GM19240 (cell line): Measurements from ENCODE around the gene JMJD7.

Source experiments
- DNase-seq: peaks from one replicate; pipeline ENCODE4 v3.0.0; 2011; ENCODE audit warnings: low spot score; ENCODE audit not compliant: insufficient read length

Gene JMJD7

DNA sequence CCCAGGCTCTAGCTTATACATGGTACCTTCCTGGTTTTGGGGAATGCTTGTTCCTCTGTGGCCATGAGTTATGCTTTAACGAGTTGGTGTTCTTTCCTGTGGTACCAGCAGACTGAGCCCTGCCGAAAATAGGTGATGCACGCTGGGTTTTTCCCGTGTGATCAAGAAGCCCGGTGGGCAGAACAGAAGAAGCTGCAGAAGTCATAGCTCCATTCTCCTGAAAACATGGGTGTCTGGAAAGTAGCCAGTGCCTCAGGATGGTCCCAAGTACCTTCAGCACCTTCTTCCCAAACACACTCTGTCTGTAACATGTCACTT, 28.4 kb upstream of the JMJD7 start:
- no peak for DNase-seq

DNA sequence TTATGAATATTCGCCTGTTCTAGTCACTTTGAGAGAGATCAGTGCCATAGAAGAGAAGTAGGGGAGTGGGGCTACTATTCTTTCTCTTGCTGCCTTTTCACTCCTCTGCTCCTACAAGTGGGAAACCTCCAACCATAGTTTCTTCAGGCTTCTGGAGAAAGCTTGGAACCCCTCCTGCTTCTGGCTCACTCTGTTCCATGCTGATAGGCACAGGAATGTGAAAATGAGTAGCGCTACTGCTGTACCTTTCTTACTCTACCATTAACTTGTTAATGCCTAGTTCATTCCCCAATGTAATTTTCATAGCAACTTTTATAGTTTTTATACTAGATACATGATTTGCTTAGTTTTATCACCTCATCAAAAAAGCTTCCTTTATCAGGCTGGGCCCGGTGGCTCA, 26.7 kb upstream of the JMJD7 start:
- no peak for DNase-seq

DNA sequence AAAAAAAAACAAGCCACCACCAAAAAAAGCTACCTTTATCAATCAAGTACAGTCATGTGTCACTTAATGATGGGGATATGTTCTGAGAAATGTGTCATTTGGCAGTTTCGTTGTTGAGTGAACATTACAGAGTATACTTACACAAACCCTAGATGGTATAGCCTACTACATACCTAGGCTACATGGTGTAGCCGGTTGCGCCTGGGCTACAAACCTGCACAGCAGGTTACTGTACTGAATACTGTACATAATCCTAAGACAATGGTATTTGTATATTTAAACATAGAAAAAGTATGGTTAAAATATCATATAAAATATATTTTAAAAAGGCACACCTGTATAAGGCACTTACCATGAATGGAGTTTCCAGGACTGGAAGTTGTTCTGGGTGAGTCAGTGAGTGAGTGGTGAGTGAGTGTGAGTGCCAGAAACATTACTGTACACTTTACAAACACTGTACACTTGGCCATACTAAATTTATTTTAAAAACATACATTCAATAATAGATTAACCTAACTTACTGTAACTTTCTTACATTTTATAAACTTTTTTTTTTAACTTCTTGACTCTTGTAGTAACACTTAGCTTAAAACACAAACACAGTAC, 25.9 kb upstream of the JMJD7 start:
- no peak for DNase-seq

DNA sequence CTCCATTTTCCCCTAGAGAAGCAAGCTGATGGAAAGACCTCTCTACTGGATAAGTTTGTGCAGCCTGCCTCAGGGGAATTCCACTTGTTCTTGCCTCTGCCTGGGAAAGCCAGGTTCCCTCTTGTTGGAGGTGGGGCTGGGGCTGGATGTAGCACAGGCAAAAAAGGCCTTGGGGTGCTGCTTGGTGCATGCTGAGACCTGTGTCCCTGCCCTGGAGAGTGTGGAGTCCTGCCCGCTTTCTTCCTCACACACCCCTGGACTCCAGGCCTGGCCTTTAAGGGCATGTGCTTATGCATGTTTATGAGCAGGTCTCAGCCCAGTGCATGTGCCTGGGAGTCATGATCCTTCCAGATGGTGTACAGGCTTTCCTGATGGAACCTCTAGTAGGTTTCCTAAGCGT, 23.5 kb upstream of the JMJD7 start:
- DNase-seq: no peak

DNA sequence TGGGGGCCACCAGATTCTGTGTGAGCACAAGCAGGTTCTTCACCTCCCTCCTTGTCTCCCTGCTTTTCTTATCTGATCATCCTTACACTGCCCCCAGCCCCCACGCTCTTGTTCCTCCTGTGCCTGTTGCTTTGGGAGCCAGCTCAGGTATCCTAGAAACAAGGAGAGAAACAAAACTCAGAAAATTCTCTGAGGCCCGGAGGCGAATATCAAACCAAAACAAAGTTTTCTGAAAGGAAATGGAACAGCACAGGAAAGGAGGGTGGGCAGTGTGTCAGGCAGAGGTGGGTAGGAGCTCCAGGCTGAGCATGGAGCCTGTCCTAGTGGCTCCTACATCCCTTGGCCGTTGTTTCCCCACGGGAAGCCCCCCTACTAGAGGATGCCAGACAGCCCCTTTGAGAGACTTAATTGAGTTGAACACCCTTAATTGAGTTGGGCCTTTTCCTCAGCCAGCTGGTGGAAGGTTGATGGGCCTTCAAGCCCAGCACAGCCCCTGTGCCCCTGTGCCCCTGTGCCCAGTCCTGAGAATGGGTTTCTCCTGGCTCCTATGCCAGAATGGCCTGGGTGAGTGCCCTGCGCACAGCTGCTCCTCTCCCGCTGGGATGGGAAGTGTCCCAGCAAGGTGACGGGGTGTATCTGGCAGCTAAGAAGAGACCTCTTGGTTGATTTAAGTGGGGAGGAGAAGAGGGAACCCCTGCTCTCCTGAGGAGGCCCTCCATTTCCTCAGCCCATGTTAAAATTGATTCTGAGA, 22.8 kb upstream of the JMJD7 start:
- DNase-seq: no peak

DNA sequence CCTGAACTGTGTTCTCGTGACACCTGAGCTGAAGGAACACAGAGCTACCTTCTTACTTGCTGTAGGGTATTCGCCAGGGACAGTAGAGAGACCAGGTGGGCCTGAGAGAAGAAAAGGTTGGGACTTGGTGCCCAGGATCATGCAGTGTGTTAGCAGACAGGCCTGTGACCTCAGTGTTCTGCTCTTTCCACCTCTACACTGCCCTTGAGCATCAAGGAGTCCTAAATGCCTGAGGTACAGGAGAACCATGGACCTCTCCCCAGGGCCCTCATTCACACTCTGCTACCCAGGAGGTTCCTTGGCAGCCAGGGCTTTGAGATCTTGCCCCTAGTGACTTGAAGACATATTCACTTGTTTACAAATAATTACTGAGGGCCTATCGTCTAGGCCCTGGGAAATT, 22.2 kb upstream of the JMJD7 start:
- DNase-seq: no peak

DNA sequence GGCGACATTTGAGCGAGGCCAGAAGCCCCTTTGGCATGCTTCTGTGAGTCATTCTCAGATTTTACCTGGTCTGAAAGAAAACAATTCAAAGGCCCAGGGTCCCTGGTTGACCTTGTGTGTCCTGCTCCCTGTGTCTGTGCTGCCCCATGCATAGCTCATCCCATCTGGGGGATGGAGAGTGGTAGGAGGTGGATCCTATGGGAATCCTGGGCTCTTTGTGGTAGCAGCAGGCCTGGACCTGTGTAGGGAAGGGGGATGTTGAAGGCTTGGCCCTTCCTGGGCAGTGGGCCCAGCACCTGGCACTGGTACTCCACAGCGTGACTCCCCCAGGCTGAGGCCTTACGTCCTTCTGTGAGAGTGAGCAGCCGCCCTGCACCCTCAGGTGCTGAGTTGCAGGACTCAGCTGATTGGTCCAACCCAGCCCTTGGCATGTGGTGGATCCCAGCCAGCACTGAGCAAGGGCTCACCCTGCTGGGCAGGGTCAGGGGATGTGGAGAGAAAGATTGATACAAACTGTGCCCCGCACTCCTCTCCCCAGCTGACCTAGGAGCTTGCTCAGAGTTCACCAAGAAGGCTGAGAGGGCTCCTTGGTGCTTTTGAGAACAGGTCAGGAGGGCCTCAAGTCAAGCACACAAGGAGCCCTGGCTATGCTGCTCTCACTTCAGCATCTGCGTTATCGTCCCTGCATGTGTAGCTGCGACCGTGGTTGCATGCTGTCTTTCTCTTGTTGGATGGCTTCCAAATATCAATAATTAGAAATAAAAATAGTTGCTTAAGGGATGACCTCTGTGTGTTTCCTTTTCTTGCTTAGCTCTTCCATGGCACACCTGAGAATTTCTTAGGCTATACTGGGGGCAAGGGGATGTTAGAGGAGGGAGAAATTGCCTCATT, 21.4 kb upstream of the JMJD7 start:
- no peak for DNase-seq

DNA sequence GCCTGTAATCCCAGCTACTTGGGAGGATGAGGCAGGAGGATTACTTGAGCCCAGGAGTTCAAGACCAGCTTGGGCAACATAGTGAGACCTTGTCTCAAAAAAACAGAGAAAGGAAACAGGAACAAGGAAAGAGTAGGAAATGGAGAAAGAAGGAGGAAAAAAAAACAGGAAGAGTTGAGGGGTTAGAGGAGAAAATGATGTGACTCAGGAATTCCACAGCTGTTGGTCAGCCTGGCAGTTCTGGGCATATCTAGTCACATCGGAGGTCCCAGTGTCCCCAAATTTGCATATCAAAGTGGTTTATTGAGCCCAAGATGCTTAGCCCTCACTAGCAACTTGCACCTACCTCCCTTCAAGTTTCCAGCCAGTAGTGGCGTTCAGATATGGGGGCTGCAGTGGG, 18.8 kb upstream of the JMJD7 start:
- DNase-seq: no peak

DNA sequence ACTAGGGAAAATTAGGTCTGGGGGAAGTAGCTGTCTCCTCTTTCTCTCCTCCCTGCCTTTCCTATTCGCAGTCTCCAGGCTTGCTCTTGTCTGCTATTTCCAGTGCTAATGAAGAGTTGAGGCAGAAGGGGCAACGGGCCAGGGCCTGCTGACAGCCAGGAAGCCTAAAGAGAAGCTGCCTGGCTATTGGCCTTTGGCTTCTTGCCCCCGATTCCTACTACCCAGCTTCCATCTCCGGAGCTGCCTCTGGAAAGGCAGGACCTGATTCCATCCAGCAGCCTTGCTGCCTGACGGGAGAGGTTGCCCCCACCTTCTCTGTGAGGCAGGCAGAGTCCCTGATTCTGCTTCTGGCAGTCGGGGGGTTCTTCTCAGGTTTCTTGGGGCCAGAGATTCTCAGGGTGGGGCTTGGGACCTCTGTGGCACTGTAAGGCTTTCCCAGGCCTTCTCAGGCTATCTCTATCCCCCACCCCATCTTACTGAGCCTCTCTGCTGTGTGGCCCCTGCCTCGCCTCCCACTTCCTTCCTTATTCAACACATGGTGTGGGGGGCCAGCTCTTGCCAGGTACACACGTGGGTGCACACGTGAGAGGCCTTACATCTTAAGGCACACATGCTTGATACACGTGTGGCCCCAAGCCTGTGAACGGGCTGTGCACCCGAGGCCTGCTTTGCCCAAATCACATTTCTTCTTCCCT, 18.2 kb upstream of the JMJD7 start:
- no peak for DNase-seq

DNA sequence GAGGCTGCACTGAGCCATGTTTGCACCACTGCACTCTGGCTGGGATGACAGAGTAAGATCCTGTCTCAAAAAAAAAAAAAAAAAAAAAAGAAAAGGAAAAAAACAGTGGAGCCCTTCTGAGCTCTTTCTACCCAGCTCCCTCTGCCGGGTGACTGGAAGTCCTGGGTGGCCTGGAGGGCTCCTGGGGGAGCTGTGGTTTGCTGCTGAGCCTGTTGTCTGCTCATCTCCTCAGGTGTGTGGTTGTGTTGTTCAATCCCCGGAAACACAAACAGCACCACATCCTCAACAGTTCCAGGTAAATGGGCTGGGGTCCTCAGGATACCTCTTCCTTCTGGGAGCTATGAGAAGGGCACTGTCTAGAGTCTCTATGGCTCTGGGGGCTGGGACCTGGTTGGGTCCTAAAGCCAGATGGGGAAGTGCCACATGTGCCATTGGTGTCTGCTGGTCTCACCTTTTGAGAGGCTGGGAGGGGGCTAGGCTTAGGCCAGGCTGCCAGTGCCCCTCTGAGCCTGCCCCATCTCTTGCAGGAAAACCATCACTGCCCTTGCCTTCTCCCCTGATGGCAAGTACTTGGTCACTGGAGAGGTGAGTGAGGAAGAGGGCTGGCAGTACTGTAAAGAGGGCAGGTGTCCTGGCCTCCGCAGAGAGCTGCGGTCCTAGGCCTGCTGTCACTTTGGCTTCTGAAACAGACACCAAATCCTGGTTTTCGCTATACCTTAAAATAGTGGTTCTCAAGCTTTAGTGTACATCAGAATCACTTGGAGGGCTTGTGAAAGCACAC, 17.1 kb upstream of the JMJD7 start:
- DNase-seq: no peak

DNA sequence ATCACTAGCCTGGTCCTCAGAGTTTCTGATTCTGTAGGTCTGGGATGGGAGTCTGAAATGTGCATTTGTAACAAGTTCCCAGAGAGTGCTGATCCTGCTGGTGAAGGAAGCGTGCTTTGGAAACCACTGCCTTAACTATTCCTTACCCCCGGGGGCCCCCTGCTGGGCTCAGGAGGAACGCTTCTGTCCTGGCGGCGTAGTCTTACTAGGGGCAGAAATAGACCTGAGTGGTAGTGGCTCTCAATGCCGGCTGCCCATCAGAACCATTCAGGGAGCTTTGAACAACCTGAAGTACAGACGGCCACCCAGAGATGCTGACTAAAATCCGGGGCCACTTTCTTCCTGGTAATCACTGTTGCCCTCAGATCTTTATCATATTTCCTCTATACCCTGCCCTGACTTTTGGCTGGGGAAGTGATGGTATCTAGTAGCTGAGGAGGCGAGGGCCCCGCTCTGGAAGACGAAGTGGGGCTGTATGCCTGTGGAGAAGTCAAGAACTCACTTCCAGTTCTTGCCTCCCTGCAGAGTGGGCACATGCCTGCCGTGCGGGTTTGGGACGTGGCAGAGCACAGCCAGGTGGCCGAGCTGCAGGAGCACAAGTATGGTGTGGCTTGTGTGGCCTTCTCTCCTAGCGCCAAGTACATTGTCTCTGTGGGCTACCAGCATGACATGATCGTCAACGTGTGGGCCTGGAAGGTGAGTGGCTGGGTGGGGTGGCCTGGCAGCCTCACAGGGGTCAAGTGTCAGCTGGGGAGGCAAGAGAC, 16.3 kb upstream of the JMJD7 start:
- peak; percentile 64 for DNase-seq

DNA sequence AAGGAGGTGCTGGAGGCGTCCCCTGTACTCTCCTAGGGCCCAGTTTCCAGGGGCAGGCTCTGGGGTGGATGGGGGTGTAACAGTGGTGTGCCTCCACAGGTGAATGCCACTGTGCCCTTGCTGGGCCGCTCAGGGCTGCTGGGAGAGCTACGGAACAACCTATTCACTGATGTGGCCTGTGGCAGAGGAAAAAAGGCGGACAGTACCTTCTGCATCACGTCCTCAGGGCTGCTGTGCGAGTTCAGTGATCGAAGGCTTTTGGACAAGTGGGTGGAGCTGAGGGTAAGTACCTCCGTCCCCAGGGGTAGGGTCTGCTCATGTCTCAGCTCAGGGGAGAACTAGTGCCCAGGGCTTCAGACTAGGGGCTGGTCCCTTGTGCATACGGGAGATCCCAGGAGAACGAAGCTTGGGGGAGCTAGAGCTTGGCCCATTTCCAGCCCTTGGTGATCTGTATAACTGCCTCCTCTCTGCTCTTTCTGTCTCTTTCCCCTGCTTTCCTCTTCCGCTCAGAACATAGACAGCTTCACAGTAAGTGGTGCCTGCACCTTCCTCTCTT, 15.0 kb upstream of the JMJD7 start:
- no peak for DNase-seq

DNA sequence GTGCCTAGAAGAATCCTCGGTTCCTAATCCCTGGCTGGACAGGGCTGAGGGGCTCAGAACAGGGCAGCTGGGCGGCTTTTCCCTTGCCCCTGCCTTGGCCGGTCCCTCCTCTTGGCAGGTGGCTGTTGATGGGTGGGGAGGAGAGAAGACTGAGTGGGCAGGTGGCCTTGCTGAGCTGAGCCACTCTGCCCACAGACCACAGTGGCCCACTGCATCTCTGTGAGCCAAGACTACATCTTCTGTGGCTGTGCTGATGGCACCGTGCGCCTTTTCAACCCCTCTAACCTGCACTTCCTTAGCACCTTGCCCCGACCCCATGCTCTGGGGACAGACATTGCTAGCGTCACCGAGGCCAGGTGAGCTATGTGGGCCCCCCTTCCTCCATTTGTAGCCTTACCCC, 14.5 kb upstream of the JMJD7 start:
- DNase-seq: no peak

DNA sequence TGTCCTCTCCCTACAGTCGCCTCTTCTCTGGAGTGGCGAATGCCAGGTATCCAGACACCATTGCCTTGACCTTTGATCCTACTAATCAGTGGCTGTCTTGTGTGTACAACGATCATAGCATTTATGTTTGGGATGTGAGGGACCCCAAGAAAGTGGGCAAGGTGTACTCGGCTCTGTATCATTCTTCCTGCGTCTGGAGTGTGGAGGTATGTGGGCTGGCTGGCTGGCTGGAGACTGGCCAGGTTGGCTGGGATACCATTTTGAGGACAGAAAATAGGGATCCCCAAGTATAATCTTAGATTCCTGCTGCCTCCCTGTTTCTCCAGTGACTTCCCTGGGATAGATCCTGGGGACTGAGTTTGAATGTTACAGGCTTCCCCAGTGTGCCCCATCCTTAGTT, 13.4 kb upstream of the JMJD7 start:
- DNase-seq: no peak

DNA sequence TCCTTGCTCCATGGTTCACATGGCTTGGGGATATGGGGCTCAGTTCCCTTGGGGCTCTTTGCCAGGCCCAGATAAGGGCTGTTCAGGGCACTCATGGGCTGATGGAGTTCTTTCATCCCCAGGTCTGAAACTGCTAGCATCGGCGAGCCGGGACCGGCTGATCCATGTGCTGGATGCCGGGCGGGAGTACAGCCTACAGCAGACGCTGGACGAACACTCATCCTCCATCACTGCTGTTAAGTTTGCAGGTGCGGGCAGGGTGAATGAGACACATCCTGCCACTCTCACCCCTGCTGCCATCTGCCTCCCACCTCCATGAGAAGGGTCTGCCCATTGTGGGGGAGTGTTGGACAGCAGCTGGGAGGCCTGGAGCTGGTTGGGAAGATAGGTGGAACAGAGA, 11.1 kb upstream of the JMJD7 start:
- DNase-seq: no peak

DNA sequence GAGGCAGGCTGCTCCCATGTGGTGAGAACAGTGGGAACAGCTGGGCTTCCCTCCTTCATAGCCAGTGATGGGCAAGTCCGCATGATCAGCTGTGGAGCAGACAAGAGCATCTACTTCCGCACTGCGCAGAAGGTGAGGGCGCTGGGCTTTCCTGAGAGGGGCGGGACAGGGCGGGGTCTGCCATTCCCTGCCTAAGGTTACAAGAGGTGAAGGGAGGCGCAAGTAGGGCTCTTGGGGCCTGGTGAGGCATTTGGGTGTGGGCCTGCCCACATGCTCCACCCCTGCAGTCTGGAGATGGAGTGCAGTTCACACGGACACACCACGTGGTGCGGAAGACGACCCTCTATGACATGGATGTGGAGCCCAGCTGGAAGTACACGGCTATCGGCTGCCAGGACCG, 10.6 kb upstream of the JMJD7 start:
- no peak for DNase-seq

DNA sequence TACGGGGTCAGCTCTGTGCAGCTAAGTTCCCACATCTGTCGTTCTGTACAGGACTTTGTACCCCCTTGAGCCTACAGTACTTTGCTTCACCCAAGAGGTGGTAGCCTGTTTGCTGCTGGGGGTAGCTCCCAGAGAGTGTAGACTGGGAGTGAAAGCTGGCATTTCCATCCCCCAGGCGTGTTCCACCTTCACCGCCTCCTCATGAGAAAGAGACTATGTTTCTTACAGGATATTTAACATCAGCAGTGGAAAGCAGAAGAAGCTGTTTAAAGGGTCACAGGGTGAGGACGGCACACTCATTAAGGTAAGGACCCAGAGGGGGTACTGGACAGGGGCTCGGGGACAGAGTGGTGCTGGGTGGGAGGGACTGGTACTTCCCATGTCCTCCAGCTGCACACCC, 10.1 kb upstream of the JMJD7 start:
- DNase-seq: no peak

DNA sequence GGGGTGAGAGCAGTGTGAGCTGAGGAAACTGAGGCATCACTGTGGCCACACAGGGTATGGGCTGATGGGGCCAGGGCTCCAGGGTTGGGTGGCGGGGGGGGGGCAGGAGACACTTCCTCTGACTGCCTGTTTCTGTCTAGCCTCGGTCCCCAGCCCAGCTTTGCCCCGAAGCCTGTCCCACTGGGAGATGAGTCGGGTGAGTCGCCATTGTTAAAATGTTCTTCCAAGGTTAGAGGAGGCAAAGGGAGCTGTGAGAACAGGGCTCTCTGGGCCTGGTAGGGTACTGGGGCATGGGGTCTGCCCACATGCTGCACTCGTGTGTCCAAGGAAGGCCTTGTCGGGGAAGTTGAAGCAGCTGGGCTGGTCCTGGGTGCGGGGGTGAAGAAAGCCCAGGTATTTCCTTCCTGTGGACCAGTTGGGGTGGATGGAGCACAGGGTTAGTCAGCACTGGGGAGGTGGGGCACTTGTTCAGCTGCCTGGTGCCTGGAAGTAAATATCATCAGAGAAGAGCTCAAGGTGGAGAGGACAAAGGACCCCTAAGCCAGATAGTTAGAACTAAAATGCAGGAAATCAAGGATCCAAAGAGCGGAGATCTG, 8.3 kb upstream of the JMJD7 start:
- DNase-seq: no peak

DNA sequence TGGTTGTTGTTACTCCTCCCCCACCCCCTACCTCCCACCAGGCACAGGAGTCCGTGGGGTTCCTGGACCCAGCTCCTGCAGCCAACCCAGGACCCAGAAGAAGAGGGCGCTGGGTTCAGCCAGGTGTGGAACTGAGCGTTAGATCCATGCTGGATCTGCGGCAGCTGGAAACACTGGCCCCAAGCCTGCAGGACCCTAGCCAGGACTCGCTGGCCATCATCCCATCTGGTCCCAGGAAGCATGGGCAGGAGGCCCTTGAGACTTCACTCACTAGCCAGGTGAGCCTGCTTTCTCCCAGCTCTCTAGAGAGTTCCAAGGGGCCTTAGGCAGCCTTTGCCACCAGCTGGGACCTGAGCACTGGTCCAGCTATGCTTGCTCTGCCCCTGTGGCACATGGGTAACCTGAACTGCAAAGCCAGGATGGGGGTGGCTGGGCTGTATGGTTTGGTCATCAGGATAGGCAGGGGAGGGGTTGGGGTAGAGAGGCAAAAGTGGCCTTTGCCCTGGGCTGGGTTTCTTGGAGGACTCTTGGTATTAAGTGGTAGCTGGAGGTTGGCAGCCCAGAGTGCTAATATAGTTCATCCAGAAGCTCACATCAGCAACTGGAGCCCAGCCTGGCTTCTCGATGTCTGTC, 7.0 kb upstream of the JMJD7 start:
- DNase-seq: no peak
